HCT116 (cell line): ENCODE data around the gene UBASH3B. TPM values are rescaled to one million over a fixed set of nuclear protein-coding genes. Genes with fewer than 3 reads are reported as not detected.

Experiments used
- ATAC-seq: fragments of 200-7000 bp; cut with Tn5 transposase; 2 replicates; pipeline ENCODE4 v1.9.1; 2020; ENCODE audit warnings: mild to moderate bottlenecking, moderate library complexity
- BruUV-seq: library from RNA; stranded (reverse); fragments of 400-500 nt; replicated peaks from 2 replicates; lab custom pipeline; 2021; lab: Mats Ljungman, UMichigan
- CTCF ChIA-PET: fragments of 300-600 bp; sonication (Branson Sonifier 250); formaldehyde crosslinking; loops from one replicate; lab custom pipeline; 2021; ENCODE audit warnings: antibody characterized with exemption; lab: Charles Lee
- POLR2A ChIA-PET: fragments of 300-600, 350-600 bp; sonication (Branson Sonifier 250); formaldehyde crosslinking; loops from one replicate; lab custom pipeline; 2021; ENCODE audit warnings: antibody characterized with exemption; lab: Charles Lee
- RAD21 ChIA-PET, 2 experiments: fragments of 300-600 bp; sonication (Branson Sonifier 250); formaldehyde crosslinking; loops; one replicate each; lab custom pipeline; 2023; ENCODE audit warnings: low total read pairs in 2 of 2; ENCODE audit not compliant: uncharacterized antibody in 2 of 2, unreplicated experiment in 2 of 2, low non-redundant PET in 1 of 2; lab: Charles Lee
- DNase-seq: peaks from one replicate; pipeline ENCODE4 v3.0.0-alpha.2; 2010; ENCODE audit warnings: low read depth, low spot score
- H2AFZ ChIP-seq: fragments of 200-600 bp; shearing (Covaris generic), sonication (generic); 2 replicates; pipeline ENCODE4 v1.6.1; 2017; ENCODE audit warnings: low read depth, mixed run types, mixed read lengths, antibody characterized with exemption, low read length; ENCODE audit not compliant: poor library complexity, severe bottlenecking
- H3K27ac ChIP-seq: 2 replicates; pipeline ENCODE4 v1.5.1; 2012; ENCODE audit warnings: low read depth, low read length
- H3K27me3 ChIP-seq: fragments of 200-600 bp; sonication (generic); 2 replicates; pipeline ENCODE4 v1.6.1; 2016; ENCODE audit warnings: mixed run types, low read length, mixed read lengths; ENCODE audit not compliant: insufficient read depth
- H3K36me3 ChIP-seq, 2 experiments: fragments of 200-500 bp in 1 of 2; fragments of 200-600 bp in 1 of 2; sonication (Bioruptor generic) in 1 of 2; sonication (generic) in 1 of 2; 2 replicates each; pipeline versions ENCODE4 v1.5.1 to v1.6.1; 2014 to 2016; ENCODE audit warnings: low read length in 2 of 2, inconsistent platforms in 1 of 2, mixed read lengths in 1 of 2, mixed run types in 1 of 2; ENCODE audit not compliant: insufficient read depth in 2 of 2, control insufficient read depth in 1 of 2
- H3K4me1 ChIP-seq, 2 experiments: fragments of 200-600 bp in 1 of 2; sonication (generic) in 1 of 2; 2 replicates each; pipeline versions ENCODE4 v1.5.1 to v1.6.1; 2012 to 2017; ENCODE audit warnings: low read length in 2 of 2, inconsistent platforms in 1 of 2, mild to moderate bottlenecking in 1 of 2, mixed read lengths in 1 of 2, mixed run types in 1 of 2, moderate library complexity in 1 of 2; ENCODE audit not compliant: insufficient read depth in 2 of 2, control insufficient read depth in 1 of 2
- H3K4me2 ChIP-seq: fragments of 200-600 bp; sonication (generic); 2 replicates; pipeline ENCODE4 v1.6.1; 2017; ENCODE audit warnings: mixed run types, low read length, mixed read lengths
- H3K4me3 ChIP-seq, 2 experiments: fragments of 200-600 bp in 1 of 2; sonication (generic) in 1 of 2; replicated peaks in 1 of 2; 2 replicates each; pipeline ENCODE4 v1.5.1; 2011 to 2016; ENCODE audit warnings: low read length in 2 of 2, control low read depth in 1 of 2, low read depth in 1 of 2, mild to moderate bottlenecking in 1 of 2, mixed read lengths in 1 of 2, mixed run types in 1 of 2
- H3K79me2 ChIP-seq: fragments of 200-600 bp; sonication (generic); 2 replicates; pipeline ENCODE4 v1.6.1; 2017; ENCODE audit warnings: mild to moderate bottlenecking, mixed run types, low read length, moderate library complexity, mixed read lengths; ENCODE audit not compliant: insufficient read depth
- H3K9ac ChIP-seq: fragments of 200-600 bp; sonication (generic); 2 replicates; pipeline ENCODE4 v1.6.1; 2016; ENCODE audit warnings: low read length, mixed read lengths
- H3K9me2 ChIP-seq: fragments of 200-600 bp; sonication (generic), shearing (Covaris generic); 2 replicates; pipeline ENCODE4 v1.6.1; 2017; ENCODE audit warnings: mixed run types, mild to moderate bottlenecking, moderate library complexity; ENCODE audit not compliant: insufficient read depth
- H3K9me3 ChIP-seq, 2 experiments: fragments of 200-500 bp in 1 of 2; fragments of 200-600 bp in 1 of 2; sonication (Bioruptor generic) in 1 of 2; sonication (generic) in 1 of 2; 2 replicates each; pipeline ENCODE4 v1.6.1; 2014 to 2017; ENCODE audit warnings: low read length in 2 of 2, mixed read lengths in 2 of 2, inconsistent platforms in 1 of 2, low read depth in 1 of 2, mild to moderate bottlenecking in 1 of 2, mixed run types in 1 of 2, moderate library complexity in 1 of 2; ENCODE audit not compliant: control insufficient read depth in 1 of 2, insufficient read depth in 1 of 2
- H4K20me1 ChIP-seq: fragments of 200-600 bp; sonication (generic), shearing (Covaris generic); 2 replicates; pipeline ENCODE4 v1.6.1; 2017; ENCODE audit warnings: mixed run types, mild to moderate bottlenecking, moderate library complexity; ENCODE audit not compliant: insufficient read depth
- CEBPB ChIP-seq: IDR thresholded peaks from 2 replicates; pipeline ENCODE4 v1.6.1; 2012; ENCODE audit warnings: low read depth
- EZH2 ChIP-seq: fragments of 200-600 bp; sonication (generic); IDR thresholded peaks from 2 replicates; pipeline ENCODE4 v1.6.1; 2017; ENCODE audit warnings: antibody characterized with exemption, mixed run types
- EZH2phosphoT487 ChIP-seq: fragments of 200-600 bp; IDR thresholded peaks from 2 replicates; pipeline ENCODE4 v1.6.1; 2018; ENCODE audit warnings: antibody characterized with exemption, borderline replicate concordance
- FOSL1 ChIP-seq: IDR thresholded peaks from 2 replicates; pipeline ENCODE4 v1.6.1; 2012; ENCODE audit warnings: low read depth
- POLR2A ChIP-seq: IDR thresholded peaks from 2 replicates; pipeline ENCODE4 v1.7.0; 2011; ENCODE audit warnings: borderline replicate concordance; ENCODE audit not compliant: insufficient read depth, insufficient read length; ENCODE audit errors: extremely low read depth
- RAD21 ChIP-seq: IDR thresholded peaks from 2 replicates; pipeline ENCODE4 v1.6.1; 2012; ENCODE audit warnings: low read depth, mild to moderate bottlenecking
- SIN3A ChIP-seq: IDR thresholded peaks from 2 replicates; pipeline ENCODE4 v1.6.1; 2012; ENCODE audit warnings: low read depth
- SP1 ChIP-seq: IDR thresholded peaks from 2 replicates; pipeline ENCODE4 v1.6.1; 2012; ENCODE audit warnings: low read depth
- SRF ChIP-seq: IDR thresholded peaks from 2 replicates; pipeline ENCODE4 v1.6.1; 2012; ENCODE audit warnings: low read depth
- ZNF274 ChIP-seq: fragments of 200-500 bp; sonication (Bioruptor generic); IDR thresholded peaks from 2 replicates; pipeline ENCODE4 v1.6.1; 2014; ENCODE audit warnings: mild to moderate bottlenecking, low read depth, low read length, inconsistent platforms
- intact Hi-C: fragments of 100-400 bp; cut with micrococcal nuclease; formaldehyde crosslinking; loops from 2 replicates; pipeline ENCODE4 v1.10.0; 2022
- total RNA-seq: library from RNA; stranded (reverse); gene quantifications from one replicate; pipeline ENCODE4 v1.2.1, GENCODE V29; 2021; ENCODE audit not compliant: unreplicated experiment
- TF ChIP-seq, protein P1 (sequence below), 3 experiments: fragments of 200-600 bp in 1 of 3; sonication (generic) in 1 of 3; IDR thresholded peaks in 2 of 3; conservative IDR thresholded peaks in 1 of 3; 2 replicates each; pipeline ENCODE4 v1.5.1; 2012 to 2017; ENCODE audit warnings: low read depth in 2 of 3, low read length in 2 of 3, antibody characterized with exemption in 1 of 3, borderline replicate concordance in 1 of 3, control low read depth in 1 of 3, mild to moderate bottlenecking in 1 of 3, mixed read lengths in 1 of 3, mixed run types in 1 of 3, moderate library complexity in 1 of 3; ENCODE audit not compliant: insufficient read depth in 1 of 3
- TF ChIP-seq, protein P2 (sequence below): IDR thresholded peaks from 2 replicates; pipeline ENCODE4 v1.6.1; 2011; ENCODE audit warnings: mild to moderate bottlenecking, low read length, moderate library complexity; ENCODE audit not compliant: insufficient replicate concordance; ENCODE audit errors: extremely low read depth
- TF ChIP-seq, protein P3 (sequence below): IDR thresholded peaks from 2 replicates; pipeline ENCODE4 v1.6.1; 2012

The UBASH3B gene
- total RNA-seq, 1 experiment from 2014 or later: 40.3 TPM

DNA sequence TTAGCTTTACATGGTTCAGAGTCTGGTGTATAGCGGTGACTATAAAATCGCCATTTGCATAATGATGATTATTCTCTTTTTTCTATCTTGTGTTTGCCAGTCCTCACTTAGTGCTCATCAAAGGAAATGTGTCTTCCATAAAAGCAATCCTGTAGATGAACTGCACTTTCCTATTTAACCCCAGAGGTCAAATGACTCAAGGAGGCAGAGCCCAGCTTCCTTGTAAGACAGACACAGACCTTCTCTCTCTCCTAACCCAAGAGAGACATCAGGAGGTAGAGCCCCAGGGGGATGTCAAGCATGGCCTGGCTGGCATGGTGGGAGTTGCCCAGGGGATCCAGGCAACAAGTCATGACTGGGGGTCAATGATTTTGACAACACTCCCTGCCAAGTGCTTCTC is 135.9 kb downstream of the UBASH3B start:
- H4K20me1 ChIP-seq: no peaks in the 10 kb centered on the region
- ATAC-seq (no peak), DNase-seq (no peak)
- RAD21 ChIA-PET: no interaction called here
- no peak overlapping the region for H3K27ac ChIP-seq
- H3K9me3 ChIP-seq: no peaks in the 10 kb centered on the region
- no peak overlapping the region for H3K9ac ChIP-seq
- peaks cover 0 to 15% of the 10 kb centered on the region in 2 experiments; a peak in 2 of 4 replicates for H3K36me3 ChIP-seq
- no peak overlapping the region for H3K4me3 ChIP-seq
- BruUV-seq: no TSS peak
- POLR2A ChIA-PET: no interaction called here
- no peaks in the 10 kb centered on the region for H3K9me2 ChIP-seq
- H3K79me2 ChIP-seq: no peaks in the 10 kb centered on the region
- no peak overlapping the region for H3K4me2 ChIP-seq
- H3K4me1 ChIP-seq: peaks cover 0 to 8% of the 10 kb centered on the region in 2 experiments; a peak in 1 of 4 replicates
- no peak overlapping the region for H2AFZ ChIP-seq
- no peak for TF ChIP-seq SIN3A
- TF ChIP-seq SRF: no peak
- TF ChIP-seq EZH2: no peak
- TF ChIP-seq RAD21: no peak
- no peak for TF ChIP-seq FOSL1
- TF ChIP-seq SP1: no peak
- TF ChIP-seq, protein P1, sequence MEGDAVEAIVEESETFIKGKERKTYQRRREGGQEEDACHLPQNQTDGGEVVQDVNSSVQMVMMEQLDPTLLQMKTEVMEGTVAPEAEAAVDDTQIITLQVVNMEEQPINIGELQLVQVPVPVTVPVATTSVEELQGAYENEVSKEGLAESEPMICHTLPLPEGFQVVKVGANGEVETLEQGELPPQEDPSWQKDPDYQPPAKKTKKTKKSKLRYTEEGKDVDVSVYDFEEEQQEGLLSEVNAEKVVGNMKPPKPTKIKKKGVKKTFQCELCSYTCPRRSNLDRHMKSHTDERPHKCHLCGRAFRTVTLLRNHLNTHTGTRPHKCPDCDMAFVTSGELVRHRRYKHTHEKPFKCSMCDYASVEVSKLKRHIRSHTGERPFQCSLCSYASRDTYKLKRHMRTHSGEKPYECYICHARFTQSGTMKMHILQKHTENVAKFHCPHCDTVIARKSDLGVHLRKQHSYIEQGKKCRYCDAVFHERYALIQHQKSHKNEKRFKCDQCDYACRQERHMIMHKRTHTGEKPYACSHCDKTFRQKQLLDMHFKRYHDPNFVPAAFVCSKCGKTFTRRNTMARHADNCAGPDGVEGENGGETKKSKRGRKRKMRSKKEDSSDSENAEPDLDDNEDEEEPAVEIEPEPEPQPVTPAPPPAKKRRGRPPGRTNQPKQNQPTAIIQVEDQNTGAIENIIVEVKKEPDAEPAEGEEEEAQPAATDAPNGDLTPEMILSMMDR (IDR thresholded peaks at IDR 0.05 in 2 of 3, conservative IDR thresholded peaks at IDR 0.05 in 1 of 3; ENCODE audit: borderline replicate concordance in 1 of 3, insufficient read depth in 1 of 3, low read depth in 2 of 3, low read length in 2 of 3): no peak
- intact Hi-C loops: no loop called here
- no peaks in the 10 kb centered on the region for H3K27me3 ChIP-seq
- CTCF ChIA-PET: interaction anchor here (1.3 to 1.6 kb wide), 2 partner anchors 10 to 11 kb away, joined by 4 to 6 read pairs; no protein-coding TSS in a partner anchor

DNA sequence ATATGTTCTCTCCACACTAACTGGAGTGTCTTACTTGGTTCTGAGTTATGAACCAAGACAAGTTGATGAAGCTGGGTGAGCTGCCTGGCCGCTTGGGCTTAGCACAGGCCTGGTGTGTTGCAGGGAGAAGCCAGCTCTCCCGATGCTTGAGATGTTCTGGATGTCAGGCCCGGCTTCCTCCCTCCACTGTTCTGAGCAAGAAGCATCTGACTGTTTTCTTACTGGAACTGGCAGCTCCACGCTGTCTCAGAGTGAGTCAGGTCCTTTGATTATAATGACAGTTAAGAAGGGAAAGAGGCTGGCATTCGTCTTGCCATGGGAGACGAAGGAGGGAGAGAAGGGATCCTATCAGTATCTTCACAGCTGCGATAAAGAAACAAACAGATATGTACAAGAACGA is 136.3 kb downstream of the UBASH3B start:
- CTCF ChIA-PET: interaction anchor here (1.3 to 1.6 kb wide), 2 partner anchors 10 to 12 kb away, joined by 4 to 6 read pairs; no protein-coding TSS in a partner anchor
- TF ChIP-seq, protein P2, sequence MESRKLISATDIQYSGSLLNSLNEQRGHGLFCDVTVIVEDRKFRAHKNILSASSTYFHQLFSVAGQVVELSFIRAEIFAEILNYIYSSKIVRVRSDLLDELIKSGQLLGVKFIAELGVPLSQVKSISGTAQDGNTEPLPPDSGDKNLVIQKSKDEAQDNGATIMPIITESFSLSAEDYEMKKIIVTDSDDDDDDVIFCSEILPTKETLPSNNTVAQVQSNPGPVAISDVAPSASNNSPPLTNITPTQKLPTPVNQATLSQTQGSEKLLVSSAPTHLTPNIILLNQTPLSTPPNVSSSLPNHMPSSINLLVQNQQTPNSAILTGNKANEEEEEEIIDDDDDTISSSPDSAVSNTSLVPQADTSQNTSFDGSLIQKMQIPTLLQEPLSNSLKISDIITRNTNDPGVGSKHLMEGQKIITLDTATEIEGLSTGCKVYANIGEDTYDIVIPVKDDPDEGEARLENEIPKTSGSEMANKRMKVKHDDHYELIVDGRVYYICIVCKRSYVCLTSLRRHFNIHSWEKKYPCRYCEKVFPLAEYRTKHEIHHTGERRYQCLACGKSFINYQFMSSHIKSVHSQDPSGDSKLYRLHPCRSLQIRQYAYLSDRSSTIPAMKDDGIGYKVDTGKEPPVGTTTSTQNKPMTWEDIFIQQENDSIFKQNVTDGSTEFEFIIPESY: no peak
- TF ChIP-seq FOSL1: no peak
- TF ChIP-seq, protein P3, sequence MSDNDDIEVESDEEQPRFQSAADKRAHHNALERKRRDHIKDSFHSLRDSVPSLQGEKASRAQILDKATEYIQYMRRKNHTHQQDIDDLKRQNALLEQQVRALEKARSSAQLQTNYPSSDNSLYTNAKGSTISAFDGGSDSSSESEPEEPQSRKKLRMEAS: no peak
- no peak for TF ChIP-seq SIN3A
- TF ChIP-seq, protein P1 (IDR thresholded peaks at IDR 0.05 in 2 of 3, conservative IDR thresholded peaks at IDR 0.05 in 1 of 3; ENCODE audit: borderline replicate concordance in 1 of 3, insufficient read depth in 1 of 3, low read depth in 2 of 3, low read length in 2 of 3): no peak
- TF ChIP-seq CEBPB: no peak
- no peak for TF ChIP-seq POLR2A
- no peak for TF ChIP-seq ZNF274
- TF ChIP-seq SP1: no peak
- no peak for TF ChIP-seq EZH2phosphoT487

More for the DNA sequence above, 136.3 kb downstream of the UBASH3B start:
- ATAC-seq (no peak), DNase-seq (no peak)
- Histone ChIP-seq H3K27me3 (no peaks in the 10 kb centered on the region), H3K4me3 (no peak overlapping the region), H3K9ac (no peak overlapping the region), H3K79me2 (no peaks in the 10 kb centered on the region), H3K9me2 (no peaks in the 10 kb centered on the region), H3K4me2 (no peak overlapping the region), H3K27ac (no peak overlapping the region), H2AFZ (no peak overlapping the region), H4K20me1 (no peaks in the 10 kb centered on the region), H3K4me1 (peaks cover 0 to 8% of the 10 kb centered on the region in 2 experiments; a peak in 1 of 4 replicates), H3K36me3 (peaks cover 0 to 18% of the 10 kb centered on the region in 2 experiments; a peak in 2 of 4 replicates), H3K9me3 (no peaks in the 10 kb centered on the region)
- ChIA-PET POLR2A (no interaction called here), RAD21 (interaction anchor here in 1 of 2 experiments (0.6 kb wide), 1 partner anchor 39 kb away, joined by 3 read pairs; no protein-coding TSS in a partner anchor)
- intact Hi-C loops: no loop called here
- no TSS peak for BruUV-seq
